ENCODE data around the gene NR3C2. TPM values are rescaled to one million over a fixed set of nuclear protein-coding genes. Genes with fewer than 3 reads are reported as not detected.
"Not testable (repeated sequence)": the region's sequence is repeated elsewhere in the genome, so short reads cannot be mapped to it uniquely, and the experiment has no call there.

The NR3C2 gene
- total and polyA plus RNA-seq, 12 donors = 1.1 to 19.8 (median 11.7) TPM

DNA sequence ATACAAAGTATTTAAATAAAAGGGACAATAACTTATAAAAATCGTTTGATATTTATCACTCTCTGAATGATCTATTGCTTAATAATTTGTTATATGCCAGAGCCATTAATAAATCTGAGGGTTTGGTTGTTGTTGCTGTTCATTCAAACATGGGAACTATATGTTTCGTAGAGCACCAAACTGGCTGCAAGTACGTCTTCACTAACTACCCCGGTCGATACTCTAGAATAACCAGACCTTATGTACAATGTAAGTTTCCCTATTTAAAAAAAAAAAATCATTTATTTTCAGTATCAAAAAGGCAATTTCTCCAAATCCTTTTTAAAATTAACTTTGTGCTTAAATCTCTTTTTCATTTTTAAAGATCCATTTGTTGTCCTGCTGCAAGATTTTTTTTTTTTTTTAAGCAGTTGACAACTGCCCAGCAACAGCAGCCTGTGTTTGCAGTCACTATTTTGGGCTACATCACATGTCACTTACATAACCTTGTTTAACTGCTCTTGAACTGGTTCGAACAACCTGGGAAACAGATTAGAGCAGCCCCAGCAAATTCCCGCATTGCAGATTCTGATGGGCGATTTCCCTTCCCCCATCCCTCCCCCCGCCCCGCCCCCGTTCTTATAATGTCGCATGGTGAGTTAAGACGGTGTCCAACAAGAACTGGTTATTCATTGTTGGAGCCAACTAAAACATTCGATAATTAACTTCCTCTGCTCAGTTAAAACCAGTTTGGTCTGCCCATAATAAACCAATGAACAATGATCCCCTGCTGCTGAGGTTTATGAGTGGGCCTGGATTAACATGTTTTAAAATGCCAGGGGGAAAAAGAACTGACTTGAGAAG is 238.9 kb downstream of the NR3C2 start:
- Histone ChIP-seq H3K4me1 (replicated peaks in 1 of 2) (peaks cover 8 to 10% of the 10 kb centered on the region in 2 donors), H3K27ac (peak overlapping the region in 1 of 5 donors; percentile 46), H3K9me3 (replicated peaks in 1 of 3) (no peaks in the 10 kb centered on the region), H3K27me3 (no peaks in the 10 kb centered on the region), H3K4me3 (peak overlapping the region in 1 of 4 donors; percentile 9), H3K36me3 (replicated peaks in 1 of 2) (no peaks in the 10 kb centered on the region)
- no peak for TF ChIP-seq POLR2A (IDR thresholded peaks at IDR 0.05)
- TF ChIP-seq, protein P1, sequence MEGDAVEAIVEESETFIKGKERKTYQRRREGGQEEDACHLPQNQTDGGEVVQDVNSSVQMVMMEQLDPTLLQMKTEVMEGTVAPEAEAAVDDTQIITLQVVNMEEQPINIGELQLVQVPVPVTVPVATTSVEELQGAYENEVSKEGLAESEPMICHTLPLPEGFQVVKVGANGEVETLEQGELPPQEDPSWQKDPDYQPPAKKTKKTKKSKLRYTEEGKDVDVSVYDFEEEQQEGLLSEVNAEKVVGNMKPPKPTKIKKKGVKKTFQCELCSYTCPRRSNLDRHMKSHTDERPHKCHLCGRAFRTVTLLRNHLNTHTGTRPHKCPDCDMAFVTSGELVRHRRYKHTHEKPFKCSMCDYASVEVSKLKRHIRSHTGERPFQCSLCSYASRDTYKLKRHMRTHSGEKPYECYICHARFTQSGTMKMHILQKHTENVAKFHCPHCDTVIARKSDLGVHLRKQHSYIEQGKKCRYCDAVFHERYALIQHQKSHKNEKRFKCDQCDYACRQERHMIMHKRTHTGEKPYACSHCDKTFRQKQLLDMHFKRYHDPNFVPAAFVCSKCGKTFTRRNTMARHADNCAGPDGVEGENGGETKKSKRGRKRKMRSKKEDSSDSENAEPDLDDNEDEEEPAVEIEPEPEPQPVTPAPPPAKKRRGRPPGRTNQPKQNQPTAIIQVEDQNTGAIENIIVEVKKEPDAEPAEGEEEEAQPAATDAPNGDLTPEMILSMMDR (IDR thresholded peaks at IDR 0.05) = no peak
- intact Hi-C loops (cut with DNase I) = no loop called here
- DNase-seq = peak in 2 of 7 donors; percentile 27 to 54
- WGBS, 4 donors = 43 to 55% (median 49%) methylated on average over 14 of the region's 14 CpGs

DNA sequence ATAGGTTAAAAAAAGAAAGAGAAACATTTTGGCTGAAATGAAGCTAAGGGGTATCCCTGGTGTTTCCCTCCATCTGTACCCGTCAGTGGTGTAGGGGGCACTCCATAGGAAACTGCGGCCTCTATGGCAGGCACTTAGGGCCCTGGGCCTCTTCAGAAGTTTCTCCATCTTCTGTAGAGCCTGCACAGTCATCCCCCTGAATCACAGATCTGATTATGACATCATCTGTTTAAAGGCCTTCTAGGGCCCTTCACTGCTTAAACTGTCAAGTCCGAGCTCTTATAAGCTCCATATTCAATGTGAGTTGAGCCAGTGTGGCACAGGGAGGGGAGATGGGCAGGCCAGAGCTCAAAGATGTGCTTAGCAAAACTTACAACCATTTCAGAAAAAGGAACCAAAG is 241.3 kb downstream of the NR3C2 start:
- H3K4me3 ChIP-seq = no peak overlapping the region
- H3K27me3 ChIP-seq = no peaks in the 10 kb centered on the region
- H3K27ac ChIP-seq = no peak overlapping the region
- 93 to 98% (median 94%) methylated on average over 3 of the region's 3 CpGs for WGBS, 4 donors
- no peak for TF ChIP-seq POLR2A (IDR thresholded peaks at IDR 0.05)
- TF ChIP-seq, protein P1 (IDR thresholded peaks at IDR 0.05) = no peak
- H3K4me1 ChIP-seq (replicated peaks in 1 of 2) = peaks cover 8 to 10% of the 10 kb centered on the region in 2 donors
- no peaks in the 10 kb centered on the region for H3K9me3 ChIP-seq (replicated peaks in 1 of 3)
- no peaks in the 10 kb centered on the region for H3K36me3 ChIP-seq (replicated peaks in 1 of 2)
- intact Hi-C loops (cut with DNase I) = no loop called here
- DNase-seq = no peak

DNA sequence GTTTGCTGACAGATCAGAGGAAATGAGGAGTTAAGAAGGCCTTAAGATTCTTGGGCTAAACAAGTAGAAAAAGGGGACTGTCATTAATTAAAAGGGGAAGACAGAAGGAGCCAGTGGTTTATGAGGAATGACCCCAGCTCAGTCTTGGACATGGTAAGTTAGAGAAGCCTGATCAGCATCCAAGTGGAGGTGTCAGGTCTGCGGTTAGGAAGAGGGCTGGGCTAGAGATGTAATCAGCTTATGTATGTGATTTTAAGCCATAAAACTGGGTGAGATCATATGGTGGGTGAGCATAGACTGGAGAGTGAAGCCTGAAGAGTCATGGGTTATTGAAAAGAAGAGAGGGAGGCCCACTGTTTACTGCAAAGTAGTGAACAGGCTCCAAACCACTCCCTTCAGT is 246.1 kb downstream of the NR3C2 start:
- TF ChIP-seq, protein P1 (IDR thresholded peaks at IDR 0.05) = no peak
- TF ChIP-seq POLR2A (IDR thresholded peaks at IDR 0.05) = no peak
- H3K27ac ChIP-seq = no peak overlapping the region
- no peaks in the 10 kb centered on the region for H3K36me3 ChIP-seq (replicated peaks in 1 of 2)
- H3K4me1 ChIP-seq (replicated peaks in 1 of 2) = no peaks in the 10 kb centered on the region
- H3K27me3 ChIP-seq = no peaks in the 10 kb centered on the region
- intact Hi-C loops (cut with DNase I) = no loop called here
- DNase-seq = no peak
- WGBS, 4 donors = 78 to 90% (median 83%) methylated on average over 1 of the region's 1 CpG
- H3K9me3 ChIP-seq (replicated peaks in 1 of 3) = no peaks in the 10 kb centered on the region
- no peak overlapping the region for H3K4me3 ChIP-seq

DNA sequence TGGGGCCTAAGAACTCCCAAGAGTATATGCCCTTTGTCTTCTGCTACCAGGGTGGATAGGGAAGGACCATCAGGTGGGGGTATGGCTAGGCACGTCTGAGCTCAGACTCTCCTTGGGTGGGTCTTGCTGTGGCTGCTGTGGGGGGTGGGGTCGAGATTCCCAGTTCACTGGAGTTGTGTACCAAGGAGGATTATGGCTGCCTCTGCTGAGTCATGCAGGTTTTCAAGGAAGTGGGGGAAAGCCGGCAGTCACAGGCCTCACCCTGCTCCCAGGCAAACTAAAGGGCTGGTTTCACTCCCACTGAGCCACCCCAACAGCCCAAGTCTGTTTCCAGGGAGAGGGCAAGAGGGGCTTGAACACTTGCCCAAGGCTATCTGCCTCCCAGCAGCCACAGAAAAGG is 249.7 kb downstream of the NR3C2 start:
- H3K27ac ChIP-seq = no peak overlapping the region
- TF ChIP-seq, protein P1 (IDR thresholded peaks at IDR 0.05) = no peak
- TF ChIP-seq POLR2A (IDR thresholded peaks at IDR 0.05) = no peak
- H3K4me3 ChIP-seq = no peak overlapping the region
- WGBS, 4 donors = 76 to 100% (median 89%) methylated on average over 2 to 3 of the region's 3 CpGs
- intact Hi-C loops (cut with DNase I) = no loop called here
- H3K27me3 ChIP-seq = no peaks in the 10 kb centered on the region
- no peak for DNase-seq
- no peaks in the 10 kb centered on the region for H3K36me3 ChIP-seq (replicated peaks in 1 of 2)
- no peaks in the 10 kb centered on the region for H3K9me3 ChIP-seq (replicated peaks in 1 of 3)
- H3K4me1 ChIP-seq (replicated peaks in 1 of 2) = no peaks in the 10 kb centered on the region

DNA sequence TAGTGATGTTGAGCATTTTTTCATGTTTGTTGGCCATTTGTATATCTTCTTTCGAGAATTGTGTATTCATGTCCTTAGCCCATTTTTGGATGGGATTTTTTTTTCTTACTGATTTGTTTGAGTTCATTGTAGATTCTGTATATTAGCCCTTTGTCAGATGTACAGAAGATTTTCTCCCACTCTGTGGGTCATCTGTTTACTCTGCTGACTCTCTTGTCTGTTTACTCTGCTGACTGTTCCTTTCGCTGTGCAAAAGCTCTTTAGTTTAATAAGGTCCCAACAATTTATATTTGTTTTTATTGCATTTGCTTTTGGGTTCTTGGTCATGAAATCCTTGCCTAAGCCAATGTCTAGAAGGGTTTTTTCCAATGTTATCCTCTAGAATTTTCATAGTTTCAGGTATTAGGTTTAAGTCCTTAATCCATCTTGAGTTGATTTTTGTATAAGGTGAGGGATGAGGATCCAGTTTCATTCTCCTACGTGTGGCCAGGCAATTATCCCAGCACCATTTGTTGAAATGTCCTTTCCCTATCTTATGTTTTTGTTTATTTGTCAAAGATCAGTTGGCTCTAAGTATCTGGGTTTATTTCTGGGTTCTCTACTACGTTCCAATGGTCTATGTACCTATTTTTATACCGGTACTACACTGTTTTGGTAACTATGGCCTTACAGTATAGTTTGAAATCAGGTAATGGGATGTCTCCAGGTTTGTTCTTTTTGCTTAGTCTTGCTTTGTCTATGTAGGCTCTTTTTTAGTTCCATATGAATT is 254.6 kb downstream of the NR3C2 start:
- H3K4me3 ChIP-seq; H3K27me3 ChIP-seq; H3K9me3 ChIP-seq (replicated peaks in 1 of 3); intact Hi-C loops (cut with DNase I); H3K4me1 ChIP-seq (replicated peaks in 1 of 2); DNase-seq; H3K27ac ChIP-seq; H3K36me3 ChIP-seq (replicated peaks in 1 of 2): not testable (repeated sequence)
- WGBS, 4 donors = 86 to 92% (median 91%) methylated on average over 5 of the region's 5 CpGs

Measured in adrenal gland (tissue), 12 donors.